ENCODE data around the gene ROBO1.
A peak's percentile ranks its signal among the peaks of the same experiment; 100 is the strongest.
"Not testable (repeated sequence)": the region's sequence is repeated elsewhere in the genome, so short reads cannot be mapped to it uniquely, and the experiment has no call there.

The ROBO1 gene

GRCh38 chr3:78908236-78908635, 859.6 kb downstream of the ROBO1 start:
- DNase-seq (ENCODE audit: insufficient read length, low spot score) (no peak), FAIRE-seq (peak; percentile 57)
- no peak for TF ChIP-seq POLR2A (IDR thresholded peaks at IDR 0.05; ENCODE audit: low read depth, low read length)

DNA sequence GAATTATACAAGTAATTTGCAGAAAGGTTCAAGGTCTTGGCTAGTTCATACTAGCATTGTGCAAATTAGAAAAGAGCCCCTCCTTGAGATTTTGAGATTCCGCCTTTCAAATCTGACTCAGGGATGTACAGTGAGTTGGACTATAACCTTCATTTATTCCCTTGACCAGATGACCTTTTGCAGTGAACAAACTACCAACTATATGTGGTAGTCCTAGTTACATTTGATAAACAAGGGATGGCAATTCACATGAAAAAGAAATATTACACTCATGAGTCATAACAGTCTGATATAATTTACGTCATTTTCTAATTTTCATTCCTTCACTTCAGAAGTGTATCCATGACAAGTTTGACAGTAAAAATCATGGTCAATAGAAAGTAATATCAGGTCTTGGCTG, 860.4 kb downstream of the ROBO1 start:
- TF ChIP-seq POLR2A (IDR thresholded peaks at IDR 0.05; ENCODE audit: low read depth, low read length) = no peak
- no peak for DNase-seq (ENCODE audit: insufficient read length, low spot score)
- no peak for FAIRE-seq

DNA sequence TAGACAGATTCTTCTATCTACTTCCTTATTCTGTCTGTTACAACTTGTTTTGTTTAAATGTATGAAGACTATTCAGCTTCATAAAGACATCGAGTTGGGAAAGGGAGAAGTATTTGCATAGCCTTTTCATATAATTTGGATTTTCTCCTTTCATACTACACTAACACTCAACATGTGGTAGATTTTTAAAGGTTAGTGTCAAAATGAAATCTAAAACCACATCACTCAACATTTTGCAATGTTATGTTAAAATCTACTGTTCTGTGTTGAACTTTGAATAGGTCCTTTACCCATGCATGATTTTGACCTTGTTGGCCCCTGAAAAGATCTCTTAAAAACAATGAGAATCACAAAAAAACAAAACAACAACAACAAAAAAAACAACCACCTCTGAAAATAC, 860.9 kb downstream of the ROBO1 start:
- no peak for TF ChIP-seq POLR2A (IDR thresholded peaks at IDR 0.05; ENCODE audit: low read depth, low read length)
- DNase-seq (ENCODE audit: insufficient read length, low spot score) (no peak), FAIRE-seq (peak; percentile 38)

GRCh38 chr3:78906245-78906644, 861.6 kb downstream of the ROBO1 start:
- TF ChIP-seq POLR2A (IDR thresholded peaks at IDR 0.05; ENCODE audit: low read depth, low read length) = no peak
- FAIRE-seq = no peak
- no peak for DNase-seq (ENCODE audit: insufficient read length, low spot score)

- DNase-seq (ENCODE audit: insufficient read length, low spot score) = no peak
- TF ChIP-seq POLR2A (IDR thresholded peaks at IDR 0.05; ENCODE audit: low read depth, low read length) = no peak
- no peak for FAIRE-seq
Observed at GRCh38 chr3:78905700-78906099, 862.1 kb downstream of the ROBO1 start.

DNA sequence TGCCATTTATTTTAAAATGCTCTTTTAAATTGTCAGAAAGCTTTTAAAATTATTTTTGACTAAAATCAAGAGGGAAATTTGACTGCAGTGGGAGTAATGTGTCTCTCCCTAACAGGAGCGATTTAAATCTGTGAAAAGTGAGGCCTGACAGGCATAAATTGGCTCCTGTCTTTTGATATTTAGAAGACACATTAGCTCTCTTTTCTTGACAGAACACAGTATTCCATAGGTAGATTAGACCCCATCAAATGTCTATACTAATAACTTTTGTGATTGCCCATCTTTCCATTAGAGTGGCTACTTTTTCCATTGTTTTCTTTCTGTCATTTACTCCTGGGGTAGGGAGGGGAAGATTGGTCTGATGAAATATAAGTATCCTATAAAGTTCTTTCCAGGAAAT, 866.3 kb downstream of the ROBO1 start:
- no peak for FAIRE-seq
- TF ChIP-seq POLR2A (IDR thresholded peaks at IDR 0.05; ENCODE audit: low read depth, low read length) = no peak
- DNase-seq (ENCODE audit: insufficient read length, low spot score) = no peak

- DNase-seq (ENCODE audit: insufficient read length, low spot score) (no peak), FAIRE-seq (no peak)
- no peak for TF ChIP-seq POLR2A (IDR thresholded peaks at IDR 0.05; ENCODE audit: low read depth, low read length)
Observed at GRCh38 chr3:78900880-78901279, 866.9 kb downstream of the ROBO1 start.

DNA sequence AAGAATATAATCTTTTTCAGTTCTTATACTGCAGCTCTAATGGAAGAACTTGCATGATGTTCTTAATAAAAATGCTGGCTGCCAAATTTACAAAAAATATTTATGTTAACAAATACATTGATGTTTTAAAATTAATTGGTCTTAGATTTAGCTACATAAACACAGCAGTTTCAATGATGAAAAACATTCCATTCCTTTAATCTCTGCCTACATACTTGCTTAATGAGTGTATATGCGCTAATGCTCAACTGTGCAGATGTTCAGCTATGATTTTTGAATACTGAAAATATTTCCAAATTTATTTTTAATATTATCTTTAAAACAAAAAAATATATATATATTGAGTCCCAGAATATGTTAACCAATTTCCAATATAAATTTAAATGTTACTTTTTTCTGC, 867.4 kb downstream of the ROBO1 start:
- no peak for TF ChIP-seq POLR2A (IDR thresholded peaks at IDR 0.05; ENCODE audit: low read depth, low read length)
- no peak for DNase-seq (ENCODE audit: insufficient read length, low spot score)
- FAIRE-seq = no peak

DNA sequence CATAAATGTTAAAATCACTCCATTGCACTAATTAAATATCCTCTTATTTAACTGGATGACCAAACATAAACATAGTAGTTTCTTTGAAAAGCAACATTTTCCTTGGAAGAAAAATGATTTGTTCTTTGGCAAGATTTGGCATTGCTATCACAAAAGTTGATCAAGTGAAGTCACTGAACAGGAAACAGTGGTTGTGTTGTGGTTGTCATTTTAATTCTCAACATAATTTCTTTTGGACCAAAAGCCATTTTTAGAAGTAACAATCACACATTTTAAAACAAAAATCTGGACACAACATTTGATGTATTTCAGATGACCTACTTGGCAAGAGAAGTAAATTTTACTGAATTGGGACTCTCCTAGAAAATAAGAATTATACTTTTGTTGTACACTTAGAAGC, 872.3 kb downstream of the ROBO1 start:
- DNase-seq (ENCODE audit: insufficient read length, low spot score) (no peak), FAIRE-seq (peak; percentile 30)
- no peak for TF ChIP-seq POLR2A (IDR thresholded peaks at IDR 0.05; ENCODE audit: low read depth, low read length)

DNA sequence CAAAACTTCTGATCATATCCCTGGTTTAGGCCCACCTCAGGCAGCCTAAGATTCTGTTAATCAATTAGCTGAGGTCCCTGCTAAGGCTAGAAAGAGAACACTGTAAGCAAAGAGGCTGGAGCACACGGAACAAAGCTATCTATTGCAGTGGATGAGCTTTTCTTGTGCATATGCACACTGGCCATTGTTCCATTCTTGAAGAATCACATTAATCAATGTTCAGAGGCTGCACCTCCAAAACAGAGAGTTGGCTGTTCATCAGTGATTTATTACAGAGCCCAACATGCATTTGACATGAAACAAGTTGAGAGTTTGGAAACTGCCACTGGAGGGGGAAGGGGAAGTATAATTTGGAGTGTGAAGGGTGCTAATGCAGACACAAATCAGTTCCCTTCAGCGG, 873.0 kb downstream of the ROBO1 start:
- TF ChIP-seq POLR2A (IDR thresholded peaks at IDR 0.05; ENCODE audit: low read depth, low read length) = no peak
- no peak for DNase-seq (ENCODE audit: insufficient read length, low spot score)
- no peak for FAIRE-seq

GRCh38 chr3:78893161-78893560, 874.6 kb downstream of the ROBO1 start:
- DNase-seq (ENCODE audit: insufficient read length, low spot score) (no peak), FAIRE-seq (no peak)
- no peak for TF ChIP-seq POLR2A (IDR thresholded peaks at IDR 0.05; ENCODE audit: low read depth, low read length)

DNA sequence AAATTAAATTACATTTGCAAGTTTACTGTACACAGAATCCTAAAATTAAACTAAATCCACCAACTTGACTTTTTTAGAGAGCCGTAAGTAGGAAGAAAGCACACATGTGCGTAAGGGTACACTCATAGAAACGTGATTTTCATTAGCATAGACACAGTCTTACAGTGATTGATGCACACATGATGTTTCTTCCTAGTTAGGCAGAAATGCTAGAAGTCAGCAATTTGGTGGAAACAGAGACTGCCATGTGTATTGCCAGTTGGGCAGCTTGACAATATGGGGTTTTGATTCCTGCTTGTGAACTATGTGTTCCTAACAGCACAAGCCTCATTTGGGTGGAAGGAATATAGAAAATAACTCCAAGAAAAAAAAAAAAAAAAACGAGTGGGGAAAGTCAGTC, 878.5 kb downstream of the ROBO1 start:
- DNase-seq (ENCODE audit: insufficient read length, low spot score) (no peak), FAIRE-seq (peak; percentile 77)
- no peak for TF ChIP-seq POLR2A (IDR thresholded peaks at IDR 0.05; ENCODE audit: low read depth, low read length)

GRCh38 chr3:78888635-78889034, 879.2 kb downstream of the ROBO1 start:
- no peak for TF ChIP-seq POLR2A (IDR thresholded peaks at IDR 0.05; ENCODE audit: low read depth, low read length)
- no peak for FAIRE-seq
- no peak for DNase-seq (ENCODE audit: insufficient read length, low spot score)

DNA sequence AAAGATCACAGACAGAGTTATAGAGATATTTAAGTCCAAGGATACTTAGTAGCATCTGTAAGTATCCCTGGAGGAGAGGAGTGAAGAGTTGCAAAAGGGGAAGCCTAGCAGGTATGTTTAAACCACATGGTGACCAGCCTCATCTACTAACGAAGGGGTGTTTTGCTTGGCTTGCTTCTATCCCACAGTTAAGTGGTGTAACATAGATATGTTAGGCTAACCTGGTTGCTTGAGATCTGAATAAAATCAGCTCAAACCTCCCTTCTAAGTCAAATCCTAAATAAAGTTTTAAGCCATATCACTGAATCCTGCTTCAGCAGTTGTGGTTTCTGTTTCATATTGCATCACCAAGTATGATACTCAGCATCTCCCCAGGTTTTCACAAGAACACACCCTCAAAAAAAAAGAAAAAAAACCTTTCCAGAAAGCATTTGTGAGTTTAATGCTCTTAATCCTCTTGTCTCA, 880.2 kb downstream of the ROBO1 start:
- FAIRE-seq (peak; percentile 84), DNase-seq (ENCODE audit: insufficient read length, low spot score) (no peak)
- TF ChIP-seq POLR2A (IDR thresholded peaks at IDR 0.05; ENCODE audit: low read depth, low read length) = no peak

DNA sequence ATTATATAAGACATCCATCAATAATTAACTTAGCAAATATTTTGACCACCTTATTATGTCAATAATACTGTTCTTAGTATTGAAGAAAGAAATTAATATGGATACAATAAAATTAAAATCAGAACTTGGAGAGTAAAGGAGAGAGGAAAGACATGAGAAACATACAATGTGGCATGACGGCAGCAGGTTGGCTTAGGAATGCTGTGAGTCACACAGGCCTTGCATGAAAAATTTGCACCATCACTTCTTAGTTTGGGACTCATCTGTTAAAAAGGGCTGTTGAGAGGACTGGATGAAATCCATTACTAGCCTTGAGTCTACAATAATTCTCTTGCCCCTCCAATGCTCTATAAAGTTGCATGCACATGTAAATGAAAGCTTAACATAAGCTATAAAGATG, 880.8 kb downstream of the ROBO1 start:
- FAIRE-seq (peak; percentile 93), DNase-seq (ENCODE audit: insufficient read length, low spot score) (peak; percentile 12)
- TF ChIP-seq POLR2A (IDR thresholded peaks at IDR 0.05; ENCODE audit: low read depth, low read length) = no peak

DNA sequence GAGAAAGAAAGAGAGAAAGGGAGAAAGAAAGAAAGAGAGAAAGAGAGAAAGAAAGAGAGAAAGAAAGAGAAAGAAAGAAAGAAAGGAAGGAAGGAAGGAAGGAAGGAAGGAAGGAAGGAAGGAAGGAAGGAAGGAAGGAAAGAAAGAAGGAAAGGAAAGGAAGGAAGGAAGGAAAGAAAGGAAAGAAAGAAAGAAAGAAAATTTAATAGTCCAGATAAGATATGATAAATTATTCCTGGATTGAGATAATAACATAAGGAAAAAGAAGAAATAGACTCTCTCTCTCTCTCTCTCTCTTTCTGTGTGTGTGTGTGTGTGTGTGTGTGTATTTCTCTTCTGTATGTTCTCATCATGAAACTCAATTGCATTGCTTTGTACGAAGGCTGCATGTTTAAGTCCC, 883.2 kb downstream of the ROBO1 start:
- FAIRE-seq; DNase-seq (ENCODE audit: insufficient read length, low spot score): not testable (repeated sequence)

Measured in H54 (cell line).